Measurements from ENCODE around the gene CWC27. TPM values are rescaled to one million over a fixed set of nuclear protein-coding genes. Genes with fewer than 3 reads are reported as not detected.

The CWC27 gene
- total and polyA plus RNA-seq, 2 of the 13 experiments (the other 11 are each of a cell fraction or from before 2014, with no cell fraction given), result 21.1 to 25.7 TPM

DNA sequence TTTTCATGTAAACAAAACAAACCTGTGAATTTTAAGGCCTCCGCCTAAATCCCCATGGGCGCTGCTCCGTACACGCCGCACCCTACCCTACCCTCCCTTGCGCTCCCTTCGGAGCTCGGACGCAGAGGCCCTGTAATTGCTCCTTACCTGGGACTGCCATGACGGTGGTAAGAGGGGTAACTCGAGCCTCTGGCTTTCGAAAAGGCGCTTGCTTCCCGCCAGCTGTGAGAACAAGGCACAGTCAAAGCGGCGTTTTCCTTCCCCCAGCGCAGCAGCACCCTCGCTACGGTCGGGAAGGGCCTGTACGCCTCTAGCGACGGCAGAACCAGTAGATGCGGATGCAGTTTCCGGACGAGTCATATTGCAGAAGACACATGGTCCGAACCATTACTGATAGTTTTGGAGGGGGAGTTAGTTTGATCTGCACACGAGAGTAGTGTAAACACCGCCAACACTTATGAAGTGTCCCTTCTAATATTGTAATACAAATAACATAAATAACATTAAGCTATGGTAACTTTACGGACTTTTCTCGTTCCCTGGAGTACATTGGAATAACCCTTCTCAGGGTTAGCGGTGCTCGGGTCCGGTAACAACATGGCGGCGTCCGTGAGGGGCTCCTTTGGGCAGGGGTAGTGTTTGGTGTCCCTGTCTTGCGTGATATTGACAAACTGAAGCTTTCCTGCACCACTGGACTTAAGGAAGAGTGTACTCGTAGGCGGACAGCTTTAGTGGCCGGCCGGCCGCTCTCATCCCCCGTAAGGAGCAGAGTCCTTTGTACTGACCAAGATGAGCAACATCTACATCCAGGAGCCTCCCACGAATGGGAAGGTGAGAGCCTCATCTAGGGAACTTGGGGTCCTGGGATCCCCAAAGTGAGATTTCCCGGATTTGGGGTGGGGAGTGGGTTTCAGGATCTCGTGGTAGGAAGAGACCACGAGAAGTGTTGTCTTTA lies at the start of gene CWC27, which contains the start of gene SREK1IP1 (continued):
- TF ChIP-seq SALL1 (CRISPR knock-in tag; IDR thresholded peaks at IDR 0.05) (peak; percentile 76), NFRKB (IDR thresholded peaks at IDR 0.05) (peak; percentile 59; the same call in 1 of the 2 replicates), XRCC5 (optimal IDR thresholded peaks at IDR 0.05; ENCODE audit: low read length) (peak; percentile 94), ZNF792 (CRISPR knock-in tag; IDR thresholded peaks at IDR 0.05) (0 out of 2 replicates have a peak, but pooled peaks have one; percentile 25), REL (CRISPR knock-in tag; conservative IDR thresholded peaks at IDR 0.05) (peak; percentile 70; the same call in 1 of the 2 replicates), ZNF737 (CRISPR knock-in tag; IDR thresholded peaks at IDR 0.05; ENCODE audit: borderline replicate concordance) (no peak), ZNF660 (CRISPR knock-in tag; IDR thresholded peaks at IDR 0.05; ENCODE audit: borderline replicate concordance, low read depth) (no peak), CEBPG (CRISPR knock-in tag; IDR thresholded peaks at IDR 0.05) (peak; percentile 52), BRD4 (CRISPR knock-in tag; IDR thresholded peaks at IDR 0.05) (peak; percentile 31; the same call in 1 of the 2 replicates), CBX1 (IDR thresholded peaks at IDR 0.05; ENCODE audit: low read depth) (peak; percentile 55)
- TF ChIP-seq, protein P1, sequence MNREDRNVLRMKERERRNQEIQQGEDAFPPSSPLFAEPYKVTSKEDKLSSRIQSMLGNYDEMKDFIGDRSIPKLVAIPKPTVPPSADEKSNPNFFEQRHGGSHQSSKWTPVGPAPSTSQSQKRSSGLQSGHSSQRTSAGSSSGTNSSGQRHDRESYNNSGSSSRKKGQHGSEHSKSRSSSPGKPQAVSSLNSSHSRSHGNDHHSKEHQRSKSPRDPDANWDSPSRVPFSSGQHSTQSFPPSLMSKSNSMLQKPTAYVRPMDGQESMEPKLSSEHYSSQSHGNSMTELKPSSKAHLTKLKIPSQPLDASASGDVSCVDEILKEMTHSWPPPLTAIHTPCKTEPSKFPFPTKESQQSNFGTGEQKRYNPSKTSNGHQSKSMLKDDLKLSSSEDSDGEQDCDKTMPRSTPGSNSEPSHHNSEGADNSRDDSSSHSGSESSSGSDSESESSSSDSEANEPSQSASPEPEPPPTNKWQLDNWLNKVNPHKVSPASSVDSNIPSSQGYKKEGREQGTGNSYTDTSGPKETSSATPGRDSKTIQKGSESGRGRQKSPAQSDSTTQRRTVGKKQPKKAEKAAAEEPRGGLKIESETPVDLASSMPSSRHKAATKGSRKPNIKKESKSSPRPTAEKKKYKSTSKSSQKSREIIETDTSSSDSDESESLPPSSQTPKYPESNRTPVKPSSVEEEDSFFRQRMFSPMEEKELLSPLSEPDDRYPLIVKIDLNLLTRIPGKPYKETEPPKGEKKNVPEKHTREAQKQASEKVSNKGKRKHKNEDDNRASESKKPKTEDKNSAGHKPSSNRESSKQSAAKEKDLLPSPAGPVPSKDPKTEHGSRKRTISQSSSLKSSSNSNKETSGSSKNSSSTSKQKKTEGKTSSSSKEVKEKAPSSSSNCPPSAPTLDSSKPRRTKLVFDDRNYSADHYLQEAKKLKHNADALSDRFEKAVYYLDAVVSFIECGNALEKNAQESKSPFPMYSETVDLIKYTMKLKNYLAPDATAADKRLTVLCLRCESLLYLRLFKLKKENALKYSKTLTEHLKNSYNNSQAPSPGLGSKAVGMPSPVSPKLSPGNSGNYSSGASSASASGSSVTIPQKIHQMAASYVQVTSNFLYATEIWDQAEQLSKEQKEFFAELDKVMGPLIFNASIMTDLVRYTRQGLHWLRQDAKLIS (CRISPR knock-in tag; IDR thresholded peaks at IDR 0.05), result 0 out of 2 replicates have a peak, but pooled peaks have one; percentile 36
- TF ChIP-seq, protein P2, sequence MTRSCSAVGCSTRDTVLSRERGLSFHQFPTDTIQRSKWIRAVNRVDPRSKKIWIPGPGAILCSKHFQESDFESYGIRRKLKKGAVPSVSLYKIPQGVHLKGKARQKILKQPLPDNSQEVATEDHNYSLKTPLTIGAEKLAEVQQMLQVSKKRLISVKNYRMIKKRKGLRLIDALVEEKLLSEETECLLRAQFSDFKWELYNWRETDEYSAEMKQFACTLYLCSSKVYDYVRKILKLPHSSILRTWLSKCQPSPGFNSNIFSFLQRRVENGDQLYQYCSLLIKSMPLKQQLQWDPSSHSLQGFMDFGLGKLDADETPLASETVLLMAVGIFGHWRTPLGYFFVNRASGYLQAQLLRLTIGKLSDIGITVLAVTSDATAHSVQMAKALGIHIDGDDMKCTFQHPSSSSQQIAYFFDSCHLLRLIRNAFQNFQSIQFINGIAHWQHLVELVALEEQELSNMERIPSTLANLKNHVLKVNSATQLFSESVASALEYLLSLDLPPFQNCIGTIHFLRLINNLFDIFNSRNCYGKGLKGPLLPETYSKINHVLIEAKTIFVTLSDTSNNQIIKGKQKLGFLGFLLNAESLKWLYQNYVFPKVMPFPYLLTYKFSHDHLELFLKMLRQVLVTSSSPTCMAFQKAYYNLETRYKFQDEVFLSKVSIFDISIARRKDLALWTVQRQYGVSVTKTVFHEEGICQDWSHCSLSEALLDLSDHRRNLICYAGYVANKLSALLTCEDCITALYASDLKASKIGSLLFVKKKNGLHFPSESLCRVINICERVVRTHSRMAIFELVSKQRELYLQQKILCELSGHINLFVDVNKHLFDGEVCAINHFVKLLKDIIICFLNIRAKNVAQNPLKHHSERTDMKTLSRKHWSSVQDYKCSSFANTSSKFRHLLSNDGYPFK (CRISPR knock-in tag; IDR thresholded peaks at IDR 0.05; ENCODE audit: borderline replicate concordance), result peak; percentile 75; the same call in 1 of the 2 replicates
- TF ChIP-seq, protein P3, sequence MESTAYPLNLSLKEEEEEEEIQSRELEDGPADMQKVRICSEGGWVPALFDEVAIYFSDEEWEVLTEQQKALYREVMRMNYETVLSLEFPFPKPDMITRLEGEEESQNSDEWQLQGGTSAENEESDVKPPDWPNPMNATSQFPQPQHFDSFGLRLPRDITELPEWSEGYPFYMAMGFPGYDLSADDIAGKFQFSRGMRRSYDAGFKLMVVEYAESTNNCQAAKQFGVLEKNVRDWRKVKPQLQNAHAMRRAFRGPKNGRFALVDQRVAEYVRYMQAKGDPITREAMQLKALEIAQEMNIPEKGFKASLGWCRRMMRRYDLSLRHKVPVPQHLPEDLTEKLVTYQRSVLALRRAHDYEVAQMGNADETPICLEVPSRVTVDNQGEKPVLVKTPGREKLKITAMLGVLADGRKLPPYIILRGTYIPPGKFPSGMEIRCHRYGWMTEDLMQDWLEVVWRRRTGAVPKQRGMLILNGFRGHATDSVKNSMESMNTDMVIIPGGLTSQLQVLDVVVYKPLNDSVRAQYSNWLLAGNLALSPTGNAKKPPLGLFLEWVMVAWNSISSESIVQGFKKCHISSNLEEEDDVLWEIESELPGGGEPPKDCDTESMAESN (CRISPR knock-in tag; conservative IDR thresholded peaks at IDR 0.05), result 0 out of 2 replicates have a peak, but pooled peaks have one; percentile 57
- TF ChIP-seq, protein P4, sequence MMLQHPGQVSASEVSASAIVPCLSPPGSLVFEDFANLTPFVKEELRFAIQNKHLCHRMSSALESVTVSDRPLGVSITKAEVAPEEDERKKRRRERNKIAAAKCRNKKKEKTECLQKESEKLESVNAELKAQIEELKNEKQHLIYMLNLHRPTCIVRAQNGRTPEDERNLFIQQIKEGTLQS (CRISPR knock-in tag; IDR thresholded peaks at IDR 0.05), result no peak
- TF ChIP-seq, protein P5, sequence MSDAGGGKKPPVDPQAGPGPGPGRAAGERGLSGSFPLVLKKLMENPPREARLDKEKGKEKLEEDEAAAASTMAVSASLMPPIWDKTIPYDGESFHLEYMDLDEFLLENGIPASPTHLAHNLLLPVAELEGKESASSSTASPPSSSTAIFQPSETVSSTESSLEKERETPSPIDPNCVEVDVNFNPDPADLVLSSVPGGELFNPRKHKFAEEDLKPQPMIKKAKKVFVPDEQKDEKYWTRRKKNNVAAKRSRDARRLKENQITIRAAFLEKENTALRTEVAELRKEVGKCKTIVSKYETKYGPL (CRISPR knock-in tag; IDR thresholded peaks at IDR 0.05), result no peak
